Measurements from ENCODE around the gene GNAQ. TPM values are rescaled to one million over a fixed set of nuclear protein-coding genes. Genes with fewer than 3 reads are reported as not detected.

Gene GNAQ
- total and polyA plus RNA-seq, 12 donors = 5.4 to 19.8 (median 13.2) TPM

- no peak for DNase-seq
- no peak overlapping the region for H3K4me3 ChIP-seq
- WGBS, 2 donors = 91 to 94% methylated on average over 1 of the region's 1 CpG
- TF ChIP-seq CTCF (IDR thresholded peaks at IDR 0.05) = no peak
- H3K27me3 ChIP-seq = no peaks in the 10 kb centered on the region
- H3K9me3 ChIP-seq = no peaks in the 10 kb centered on the region
- H3K4me1 ChIP-seq = peaks cover 0 to 18% (median 10%) of the 10 kb centered on the region in 9 donors
- peaks cover 0 to 21% (median 4%) of the 10 kb centered on the region in 9 donors for H3K36me3 ChIP-seq
- intact Hi-C loops (cut with DNase I) = no loop called here
- no peak for ATAC-seq
- no peak overlapping the region for H3K27ac ChIP-seq
These were observed 233.5 kb downstream of the GNAQ start for GRCh38 chr9:77798140-77798539.

- DNase-seq = no peak
- no peak for ATAC-seq
- H3K27me3 ChIP-seq = no peaks in the 10 kb centered on the region
- peaks cover 0 to 27% (median 12%) of the 10 kb centered on the region in 9 donors for H3K4me1 ChIP-seq
- no peak overlapping the region for H3K4me3 ChIP-seq
- no peaks in the 10 kb centered on the region for H3K9me3 ChIP-seq
- H3K36me3 ChIP-seq = peaks cover 0 to 35% (median 4%) of the 10 kb centered on the region in 9 donors
- TF ChIP-seq CTCF (IDR thresholded peaks at IDR 0.05) = no peak
- intact Hi-C loops (cut with DNase I) = no loop called here
- WGBS, 2 donors = 63 to 66% methylated on average over 3 of the region's 3 CpGs
- H3K27ac ChIP-seq = peak overlapping the region in 1 of 10 donors; percentile 23
These were observed 236.6 kb downstream of the GNAQ start for GRCh38 chr9:77794985-77795384.

GRCh38 chr9:77793849-77794248 is 237.8 kb downstream of the GNAQ start:
- ATAC-seq (peak; percentile 47 to 91 (median 82)), DNase-seq (no peak)
- H3K36me3 ChIP-seq = peaks cover 0 to 35% (median 5%) of the 10 kb centered on the region in 9 donors
- intact Hi-C loops (cut with DNase I) = no loop called here
- H3K4me3 ChIP-seq = no peak overlapping the region
- peak overlapping the region in 7 of 10 donors; percentile 3 to 69 (median 23) for H3K27ac ChIP-seq
- peaks cover 0 to 27% (median 12%) of the 10 kb centered on the region in 9 donors for H3K4me1 ChIP-seq
- H3K27me3 ChIP-seq = no peaks in the 10 kb centered on the region
- TF ChIP-seq CTCF (IDR thresholded peaks at IDR 0.05) = peak in 7 of 9 donors; percentile 9 to 38 (median 22)
- no peaks in the 10 kb centered on the region for H3K9me3 ChIP-seq
- 56 to 60% methylated on average over 2 of the region's 2 CpGs for WGBS, 2 donors

DNA sequence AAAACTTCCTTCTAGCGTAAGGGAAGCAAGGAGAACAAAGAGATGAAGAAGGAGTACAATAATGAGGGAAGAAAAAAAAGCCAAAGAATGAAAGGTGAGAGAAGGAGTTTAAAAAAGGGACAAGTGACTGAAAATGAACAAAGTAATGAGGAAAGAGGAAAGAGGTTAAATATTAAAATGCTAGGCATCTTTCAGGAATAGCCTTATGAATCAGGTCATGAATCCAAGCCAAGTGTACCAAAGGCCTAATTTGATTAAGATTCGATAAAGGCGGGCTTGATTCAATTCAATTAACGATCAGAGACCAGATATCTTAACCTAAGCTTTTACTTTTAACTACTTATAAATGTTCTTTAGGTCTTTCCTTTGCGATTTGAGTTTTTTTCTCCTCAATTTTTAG is 241.7 kb downstream of the GNAQ start:
- Histone ChIP-seq H3K36me3 (peaks cover 0 to 54% (median 0%) of the 10 kb centered on the region in 9 donors), H3K4me3 (no peak overlapping the region), H3K27me3 (no peaks in the 10 kb centered on the region), H3K4me1 (peaks cover 0 to 27% (median 12%) of the 10 kb centered on the region in 9 donors), H3K9me3 (no peaks in the 10 kb centered on the region), H3K27ac (no peak overlapping the region)
- no peak for DNase-seq
- TF ChIP-seq CTCF (IDR thresholded peaks at IDR 0.05) = no peak
- intact Hi-C loops (cut with DNase I) = loop anchor here in 1 of 10 donors (1.0 kb wide), 1 partner anchor 9 kb away; no protein-coding TSS in a partner anchor
- no peak for ATAC-seq
- WGBS, 2 donors = 89 to 94% methylated on average over 5 of the region's 5 CpGs
